Measurements from ENCODE around the gene OGA.
A peak's percentile ranks its signal among the peaks of the same experiment; 100 is the strongest.

Gene OGA

DNA sequence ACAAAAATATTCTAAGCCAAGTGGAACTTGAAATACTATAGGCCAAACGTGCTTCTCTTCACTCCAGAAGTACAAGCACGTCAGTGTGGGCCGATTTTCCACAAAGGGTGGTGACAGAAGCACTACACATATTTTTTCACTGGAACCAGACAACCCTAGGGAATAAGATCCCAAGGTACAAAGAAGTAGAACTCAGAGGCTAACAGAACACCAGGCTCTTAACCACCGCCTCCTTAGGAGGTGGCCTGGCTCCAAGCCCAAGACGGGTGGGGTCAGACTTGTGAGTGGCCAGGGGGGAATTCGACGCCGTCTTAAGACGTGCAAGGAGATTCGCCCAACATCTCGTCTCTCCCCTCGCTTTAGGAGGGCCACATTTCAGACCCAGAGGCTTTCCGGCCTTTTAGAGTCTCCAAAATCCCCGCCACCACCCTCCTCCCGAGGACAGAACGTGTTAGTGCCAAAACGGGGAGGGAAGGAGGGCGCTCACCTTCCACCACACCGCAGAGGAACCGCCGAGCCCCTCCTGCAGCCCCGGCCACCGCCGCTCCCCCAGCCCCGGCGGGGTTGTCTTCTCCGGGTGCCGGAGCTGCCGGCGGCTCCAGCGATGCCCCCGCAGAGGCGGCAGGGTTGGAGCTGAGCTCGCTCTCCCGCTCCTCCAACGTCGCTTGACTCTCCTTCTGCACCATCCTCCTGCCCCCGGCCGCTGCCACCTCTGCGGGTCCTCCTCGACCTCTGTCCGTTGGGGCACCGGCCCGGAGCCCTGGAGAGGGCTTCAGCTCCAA lies 716 bp downstream of the OGA start:
- H3K4me3 ChIP-seq (ENCODE audit: low read depth, low read length): peak overlapping the region; percentile 98
- peak overlapping the region; percentile 93 for H3K27ac ChIP-seq
- H3K36me3 ChIP-seq (replicated peaks): peaks cover 7% of the 10 kb centered on the region
- in situ Hi-C loops (cut with HindIII; ENCODE audit: low pct_ligation_motif_present, low sequenced_read_pairs): no loop called here
- no peaks in the 10 kb centered on the region for H3K27me3 ChIP-seq (replicated peaks)
- peak; percentile 92 for DNase-seq
- TF ChIP-seq, protein P1, sequence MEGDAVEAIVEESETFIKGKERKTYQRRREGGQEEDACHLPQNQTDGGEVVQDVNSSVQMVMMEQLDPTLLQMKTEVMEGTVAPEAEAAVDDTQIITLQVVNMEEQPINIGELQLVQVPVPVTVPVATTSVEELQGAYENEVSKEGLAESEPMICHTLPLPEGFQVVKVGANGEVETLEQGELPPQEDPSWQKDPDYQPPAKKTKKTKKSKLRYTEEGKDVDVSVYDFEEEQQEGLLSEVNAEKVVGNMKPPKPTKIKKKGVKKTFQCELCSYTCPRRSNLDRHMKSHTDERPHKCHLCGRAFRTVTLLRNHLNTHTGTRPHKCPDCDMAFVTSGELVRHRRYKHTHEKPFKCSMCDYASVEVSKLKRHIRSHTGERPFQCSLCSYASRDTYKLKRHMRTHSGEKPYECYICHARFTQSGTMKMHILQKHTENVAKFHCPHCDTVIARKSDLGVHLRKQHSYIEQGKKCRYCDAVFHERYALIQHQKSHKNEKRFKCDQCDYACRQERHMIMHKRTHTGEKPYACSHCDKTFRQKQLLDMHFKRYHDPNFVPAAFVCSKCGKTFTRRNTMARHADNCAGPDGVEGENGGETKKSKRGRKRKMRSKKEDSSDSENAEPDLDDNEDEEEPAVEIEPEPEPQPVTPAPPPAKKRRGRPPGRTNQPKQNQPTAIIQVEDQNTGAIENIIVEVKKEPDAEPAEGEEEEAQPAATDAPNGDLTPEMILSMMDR (IDR thresholded peaks at IDR 0.05; ENCODE audit: low read depth, low read length, missing control alignments): no peak

GRCh38 chr10:101816913-101817336 lies 1.3 kb downstream of the OGA start:
- H3K27ac ChIP-seq: peak overlapping the region; percentile 93
- in situ Hi-C loops (cut with HindIII; ENCODE audit: low pct_ligation_motif_present, low sequenced_read_pairs): no loop called here
- TF ChIP-seq, protein P1 (IDR thresholded peaks at IDR 0.05; ENCODE audit: low read depth, low read length, missing control alignments): no peak
- H3K4me3 ChIP-seq (ENCODE audit: low read depth, low read length): peak overlapping the region; percentile 98
- DNase-seq: no peak
- peaks cover 13% of the 10 kb centered on the region for H3K36me3 ChIP-seq (replicated peaks)
- no peaks in the 10 kb centered on the region for H3K27me3 ChIP-seq (replicated peaks)

- H3K4me3 ChIP-seq (ENCODE audit: low read depth, low read length): peak overlapping the region; percentile 98
- peak overlapping the region; percentile 38 for H3K27ac ChIP-seq
- in situ Hi-C loops (cut with HindIII; ENCODE audit: low pct_ligation_motif_present, low sequenced_read_pairs): no loop called here
- DNase-seq: no peak
- H3K27me3 ChIP-seq (replicated peaks): no peaks in the 10 kb centered on the region
- peaks cover 17% of the 10 kb centered on the region for H3K36me3 ChIP-seq (replicated peaks)
- TF ChIP-seq, protein P1 (IDR thresholded peaks at IDR 0.05; ENCODE audit: low read depth, low read length, missing control alignments): no peak
These were observed 1.9 kb downstream of the OGA start for GRCh38 chr10:101816376-101816775.

DNA sequence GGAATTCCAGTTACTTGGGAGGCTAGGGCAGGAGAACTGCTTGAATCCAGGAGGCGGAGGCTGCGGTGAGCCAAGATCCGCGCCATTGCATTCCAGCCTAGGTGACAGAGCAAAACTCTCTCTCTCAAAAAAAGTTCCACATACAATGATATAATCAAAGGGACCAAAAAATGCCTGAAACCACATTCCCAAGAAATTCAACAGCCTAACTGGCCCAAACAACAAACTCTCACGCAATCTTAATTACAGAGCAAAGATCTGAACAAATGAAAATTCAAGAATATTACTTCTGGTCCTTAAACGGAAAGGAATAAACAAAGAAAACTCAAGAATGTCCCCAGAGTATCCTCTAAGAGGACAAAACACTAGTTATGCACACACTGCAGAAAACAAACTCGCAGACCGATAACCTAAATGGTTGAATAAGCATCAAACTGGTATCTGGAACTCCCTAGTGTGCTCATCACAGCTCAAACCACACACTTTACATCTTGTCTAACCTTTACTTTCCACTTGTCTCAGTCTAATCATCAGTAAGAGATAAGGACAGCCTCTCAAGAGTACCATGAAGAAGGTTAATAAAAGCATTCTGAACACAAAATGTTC lies 3.7 kb downstream of the OGA start:
- H3K27ac ChIP-seq: no peak overlapping the region
- in situ Hi-C loops (cut with HindIII; ENCODE audit: low pct_ligation_motif_present, low sequenced_read_pairs): no loop called here
- peaks cover 29% of the 10 kb centered on the region for H3K36me3 ChIP-seq (replicated peaks)
- DNase-seq: no peak
- H3K4me3 ChIP-seq (ENCODE audit: low read depth, low read length): peak overlapping the region; percentile 98
- TF ChIP-seq, protein P1 (IDR thresholded peaks at IDR 0.05; ENCODE audit: low read depth, low read length, missing control alignments): no peak
- H3K27me3 ChIP-seq (replicated peaks): no peaks in the 10 kb centered on the region

- in situ Hi-C loops (cut with HindIII; ENCODE audit: low pct_ligation_motif_present, low sequenced_read_pairs): no loop called here
- TF ChIP-seq, protein P1 (IDR thresholded peaks at IDR 0.05; ENCODE audit: low read depth, low read length, missing control alignments): no peak
These were observed 5.6 kb downstream of the OGA start for GRCh38 chr10:101812606-101813005.

More at GRCh38 chr10:101812606-101813005, 5.6 kb downstream of the OGA start:
- H3K27me3 ChIP-seq (replicated peaks): no peaks in the 10 kb centered on the region
- H3K36me3 ChIP-seq (replicated peaks): peaks cover 42% of the 10 kb centered on the region
- no peak overlapping the region for H3K27ac ChIP-seq
- DNase-seq: no peak
- no peak overlapping the region for H3K4me3 ChIP-seq (ENCODE audit: low read depth, low read length)
